Measurements from ENCODE around the gene HAPLN3. TPM values are rescaled to one million over a fixed set of nuclear protein-coding genes. Genes with fewer than 3 reads are reported as not detected.

Gene HAPLN3
- total RNA-seq, 1 donor from 2014 or later: 9.8 TPM

DNA sequence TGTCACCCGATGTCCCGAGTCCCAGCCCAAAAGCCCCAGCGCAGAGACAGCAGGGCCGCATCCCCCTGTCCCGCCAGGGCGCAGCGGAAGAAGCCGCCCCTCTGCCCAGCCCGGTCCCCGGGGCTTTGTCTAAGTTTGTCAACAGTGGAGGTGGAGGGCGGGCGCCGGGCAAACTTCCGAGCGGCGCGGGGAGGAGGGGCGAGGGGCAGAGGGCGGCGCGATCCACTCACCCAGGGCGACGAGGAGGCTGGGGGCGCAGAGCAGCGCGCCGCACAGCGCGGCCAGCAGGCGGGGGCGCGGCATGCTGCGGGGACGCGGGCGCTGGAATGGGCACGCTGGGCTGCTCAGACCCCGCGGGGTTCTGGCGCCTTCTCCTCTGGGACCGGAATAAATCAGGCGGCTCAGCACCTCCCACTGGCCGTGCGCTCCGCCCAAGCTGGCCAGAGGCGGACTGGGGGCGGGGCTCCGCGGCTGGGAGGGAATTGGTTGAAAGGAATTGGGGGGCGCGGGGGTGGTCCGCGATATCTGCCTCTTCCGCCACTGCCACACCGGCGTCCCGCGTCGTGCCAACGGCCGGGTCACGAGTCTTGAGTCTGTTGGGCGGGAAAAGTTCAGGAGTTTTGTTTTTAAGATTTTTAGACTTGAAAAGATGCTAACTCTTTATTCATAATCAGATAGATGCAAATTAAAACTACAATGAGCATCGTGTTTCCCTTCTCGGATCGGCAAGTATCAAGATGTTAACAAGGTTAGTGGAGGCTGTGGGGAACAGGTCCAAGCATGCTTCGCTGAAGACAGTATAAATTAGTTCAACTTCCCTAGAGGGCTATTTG is 17.9 kb upstream of the HAPLN3 start, which contains the start of gene MFGE8:
Gene MFGE8 (minus strand): TSS at position 363 of the 833 bp plus-strand sequence. CDS start 60 bp downstream, at position 303.
- peak; percentile 91 for DNase-seq (ENCODE audit: low spot score)
- intact Hi-C loops (cut with DNase I): loop anchor here (2.0 kb wide), 1 partner anchor 20 kb away; no protein-coding TSS in a partner anchor

DNA sequence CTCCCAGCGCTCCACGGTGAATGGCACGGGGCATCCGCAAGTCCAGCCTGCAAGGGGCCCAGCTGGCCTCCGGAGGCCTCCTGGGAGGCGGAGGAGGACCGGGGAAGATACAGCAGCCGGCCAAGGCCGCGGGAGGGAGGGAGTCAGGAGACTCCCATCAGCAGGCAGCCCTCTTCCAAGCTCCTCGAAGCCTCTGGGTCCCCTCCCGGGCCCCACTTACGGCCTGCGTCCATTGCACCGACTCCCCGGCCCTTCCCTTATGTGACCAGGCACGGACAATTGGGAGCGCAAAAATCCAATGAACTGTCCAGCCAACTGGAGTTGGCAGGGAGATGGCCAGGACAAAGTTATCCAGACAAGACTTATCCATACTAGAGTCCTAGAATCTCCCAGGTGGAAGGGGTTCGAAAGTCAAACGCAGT is 17.2 kb upstream of the HAPLN3 start:
- DNase-seq (ENCODE audit: low spot score): no peak

GRCh38 chr15:88911766-88912118 is 16.4 kb upstream of the HAPLN3 start:
- intact Hi-C loops (cut with DNase I): loop anchor here (2.0 kb wide), 1 partner anchor 21 kb away; no protein-coding TSS in a partner anchor
- DNase-seq (ENCODE audit: low spot score): no peak

More for the DNA sequence above, 17.2 kb upstream of the HAPLN3 start:
- intact Hi-C loops (cut with DNase I): loop anchor here (2.0 kb wide), 1 partner anchor 20 kb away; no protein-coding TSS in a partner anchor

DNA sequence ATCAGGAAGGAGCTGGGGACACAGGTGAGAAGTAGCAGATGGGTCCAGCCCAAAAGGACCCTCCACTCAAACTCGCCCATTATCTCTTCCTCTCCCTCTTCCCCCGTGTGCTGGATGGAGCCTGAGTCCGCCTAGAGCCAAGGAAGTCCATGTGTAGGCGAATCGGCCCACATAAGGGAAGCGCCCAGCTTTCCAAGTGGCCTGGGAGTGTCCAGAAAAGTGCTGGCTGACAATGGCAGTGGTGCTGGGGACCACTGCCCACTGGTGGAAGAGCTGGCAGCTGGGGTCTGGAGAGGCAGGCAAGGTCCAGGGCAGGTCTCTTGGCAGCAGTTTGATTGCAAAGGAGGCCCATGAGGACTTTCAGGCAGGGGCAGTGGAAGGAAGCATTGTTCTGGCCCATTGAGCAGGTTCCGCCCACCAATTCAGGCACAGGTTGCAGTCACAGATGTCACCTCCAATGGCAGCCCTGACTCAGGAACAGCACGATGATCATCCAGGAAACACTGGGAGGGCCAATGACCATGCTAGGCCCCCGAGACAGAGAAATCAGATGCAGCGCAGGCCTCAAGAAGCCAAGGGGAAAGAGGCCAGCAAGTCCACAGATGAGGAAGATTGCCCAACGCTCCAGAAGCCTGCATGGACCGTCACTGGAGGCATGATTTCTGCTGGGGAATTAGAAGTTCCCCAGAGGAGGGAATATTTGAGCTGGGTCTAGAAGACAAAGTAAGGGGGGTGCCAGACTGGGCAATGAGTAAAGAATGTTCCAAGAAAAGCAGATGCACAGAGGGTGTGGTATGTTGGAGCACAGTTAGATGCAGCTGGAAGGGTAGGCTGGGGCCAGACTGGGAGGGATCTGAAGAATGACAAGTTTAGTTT is 14.8 kb upstream of the HAPLN3 start:
- intact Hi-C loops (cut with DNase I): loop anchor here (2.0 kb wide), 1 partner anchor 95 kb away; no protein-coding TSS in a partner anchor
- no peak for DNase-seq (ENCODE audit: low spot score)

- no peak for DNase-seq (ENCODE audit: low spot score)
These were observed 13.6 kb upstream of the HAPLN3 start for GRCh38 chr15:88908697-88909621.

DNA sequence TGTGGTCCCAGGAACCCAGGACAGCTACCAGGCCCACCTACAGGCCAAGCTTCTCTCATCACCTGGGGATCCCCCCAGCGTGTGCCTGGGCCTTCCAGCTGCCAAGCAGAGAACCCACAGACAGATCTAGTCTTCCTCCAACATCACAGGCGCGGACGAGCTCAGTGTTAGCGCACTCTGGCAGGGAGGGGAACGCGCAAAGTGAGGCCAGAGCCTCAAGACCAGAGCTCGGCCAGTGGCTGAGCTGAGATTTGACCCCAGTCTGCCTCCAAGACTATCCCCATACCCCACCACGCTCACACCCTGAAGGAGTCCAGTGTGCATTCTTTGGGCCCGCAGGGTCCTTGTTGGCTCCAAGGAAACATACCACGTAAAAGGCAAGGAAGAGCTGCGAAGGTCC is 12.8 kb upstream of the HAPLN3 start:
- intact Hi-C loops (cut with DNase I): loop anchor here (2.0 kb wide), 1 partner anchor 97 kb away; no protein-coding TSS in a partner anchor
- DNase-seq (ENCODE audit: low spot score): no peak

More at GRCh38 chr15:88908697-88909621, 13.6 kb upstream of the HAPLN3 start:
- intact Hi-C loops (cut with DNase I): loop anchor here (2.0 kb wide), 1 partner anchor 96 kb away; no protein-coding TSS in a partner anchor

DNA sequence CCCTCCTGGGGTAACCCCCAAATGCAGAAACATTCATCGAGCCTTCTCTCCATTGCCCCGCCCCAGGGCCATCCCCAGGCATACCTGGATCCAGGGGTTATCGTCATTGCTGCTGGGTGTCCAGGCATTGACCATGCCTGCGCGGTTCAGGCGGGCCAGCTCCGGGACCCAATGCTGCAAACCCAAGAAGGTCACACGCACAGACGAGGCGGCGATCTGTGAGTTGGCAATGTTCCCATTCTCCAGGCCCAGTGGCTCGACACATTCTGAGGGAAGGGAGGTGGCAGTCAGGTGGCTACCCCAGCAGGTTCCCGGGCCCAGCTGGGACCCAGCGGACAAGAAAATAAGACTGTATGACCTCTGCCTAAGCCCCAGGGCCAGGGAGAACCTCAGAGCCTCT is 11.8 kb upstream of the HAPLN3 start:
- DNase-seq (ENCODE audit: low spot score): no peak
- intact Hi-C loops (cut with DNase I): no loop called here

DNA sequence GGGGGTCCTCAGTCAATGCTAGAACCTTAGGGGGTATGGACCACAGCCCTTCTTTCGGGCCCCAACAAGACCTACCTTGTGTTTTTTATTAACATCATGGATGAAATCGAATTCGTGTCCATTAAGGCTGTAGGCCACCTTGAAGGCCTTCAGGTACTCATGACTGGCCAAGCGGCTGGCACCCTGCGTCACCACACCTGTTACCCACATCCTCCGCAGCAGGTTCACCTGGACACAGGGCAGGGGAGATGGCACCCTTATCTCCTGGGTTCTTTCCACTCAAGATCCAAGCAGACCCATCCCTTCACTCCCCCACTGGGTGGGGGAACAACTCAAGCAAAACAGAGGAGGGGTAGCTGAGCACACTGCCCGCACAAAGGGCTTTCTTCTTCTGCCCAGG is 11.2 kb upstream of the HAPLN3 start:
- no peak for DNase-seq (ENCODE audit: low spot score)
- intact Hi-C loops (cut with DNase I): no loop called here

- DNase-seq (ENCODE audit: low spot score): no peak
- intact Hi-C loops (cut with DNase I): no loop called here
These were observed 10.8 kb upstream of the HAPLN3 start for GRCh38 chr15:88906130-88906529.

DNA sequence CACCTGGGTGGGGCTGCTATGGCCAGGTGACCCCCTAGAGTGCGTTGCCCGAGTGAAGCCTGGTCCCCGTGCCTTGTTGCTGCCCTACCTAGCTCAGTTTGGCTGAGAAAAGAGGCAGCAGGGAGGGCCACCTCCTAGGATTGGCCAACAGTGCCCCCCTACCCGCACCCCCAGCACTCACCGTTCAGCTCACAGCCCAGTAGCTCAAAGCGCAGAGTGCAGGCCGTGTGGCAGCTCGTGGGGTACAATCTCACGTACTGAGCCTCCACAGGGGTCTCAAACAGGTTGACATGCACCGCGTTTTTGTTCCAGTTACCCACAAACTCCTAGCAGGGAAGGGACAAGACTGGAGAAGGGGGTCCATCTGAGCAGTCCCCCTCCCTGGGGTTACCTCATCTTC is 10.2 kb upstream of the HAPLN3 start:
- DNase-seq (ENCODE audit: low spot score): no peak
- intact Hi-C loops (cut with DNase I): loop anchor here (2.0 kb wide), 1 partner anchor 111 kb away; no protein-coding TSS in a partner anchor

DNA sequence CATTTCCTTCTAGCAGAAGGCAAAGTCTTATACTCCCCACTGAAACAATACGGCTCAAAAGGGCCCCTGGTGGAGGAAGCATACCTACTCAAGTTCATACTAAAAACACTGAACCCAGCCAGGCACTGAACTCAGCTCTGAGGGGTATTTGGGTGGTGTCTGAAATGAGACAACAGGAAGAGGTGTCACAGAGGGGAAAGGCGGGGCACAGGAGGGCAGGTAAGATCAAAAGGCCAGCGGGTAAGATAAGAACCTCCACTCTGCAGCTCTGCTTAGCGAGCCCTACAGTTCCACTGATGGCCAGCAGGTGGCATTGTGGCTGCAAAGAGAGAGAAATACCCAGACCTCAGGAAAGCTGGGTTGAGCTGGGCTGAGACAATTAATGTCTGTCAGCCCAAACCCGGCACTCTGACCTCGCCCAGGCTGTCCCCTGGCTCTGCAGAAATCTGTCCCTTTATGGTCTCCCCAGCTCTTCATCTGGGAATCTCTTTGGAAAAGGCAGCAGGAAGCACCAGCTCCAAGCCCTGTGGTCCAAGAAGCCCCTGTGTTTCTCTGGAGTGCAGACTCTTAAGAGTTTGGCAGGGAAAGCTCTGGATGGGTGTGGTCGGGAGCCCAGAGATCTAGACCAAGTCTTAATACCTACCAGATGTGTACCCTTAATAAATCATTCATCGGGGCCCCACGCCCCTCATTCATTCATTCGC is 9.4 kb upstream of the HAPLN3 start:
- intact Hi-C loops (cut with DNase I): loop anchor here (2.0 kb wide), 1 partner anchor 112 kb away; no protein-coding TSS in a partner anchor
- DNase-seq (ENCODE audit: low spot score): peak; percentile 90

DNA sequence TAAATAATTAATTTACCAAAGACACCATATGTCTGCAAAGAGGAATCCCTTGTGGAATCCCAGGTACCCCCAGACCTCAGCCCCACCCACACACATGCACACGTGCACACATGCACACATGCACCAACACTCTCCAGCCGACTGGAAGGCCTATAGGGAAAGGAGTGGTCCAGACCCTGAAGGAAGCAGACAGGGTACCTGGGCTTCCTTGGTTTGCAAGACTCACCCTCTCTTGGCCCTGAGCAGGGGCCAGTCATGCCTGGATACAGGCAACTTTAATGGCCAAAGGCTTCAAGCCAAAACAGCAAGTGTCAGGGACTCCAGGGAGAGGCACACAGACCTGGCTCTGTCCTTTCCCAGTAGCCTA is 8.9 kb upstream of the HAPLN3 start:
- no peak for DNase-seq (ENCODE audit: low spot score)
- intact Hi-C loops (cut with DNase I): loop anchor here (2.0 kb wide), 1 partner anchor 113 kb away; no protein-coding TSS in a partner anchor

- intact Hi-C loops (cut with DNase I): no loop called here
- DNase-seq (ENCODE audit: low spot score): peak; percentile 54
These were observed 7.5 kb upstream of the HAPLN3 start for GRCh38 chr15:88902846-88903245.

- intact Hi-C loops (cut with DNase I): no loop called here
These were observed 7.0 kb upstream of the HAPLN3 start for GRCh38 chr15:88902221-88902835.

DNA sequence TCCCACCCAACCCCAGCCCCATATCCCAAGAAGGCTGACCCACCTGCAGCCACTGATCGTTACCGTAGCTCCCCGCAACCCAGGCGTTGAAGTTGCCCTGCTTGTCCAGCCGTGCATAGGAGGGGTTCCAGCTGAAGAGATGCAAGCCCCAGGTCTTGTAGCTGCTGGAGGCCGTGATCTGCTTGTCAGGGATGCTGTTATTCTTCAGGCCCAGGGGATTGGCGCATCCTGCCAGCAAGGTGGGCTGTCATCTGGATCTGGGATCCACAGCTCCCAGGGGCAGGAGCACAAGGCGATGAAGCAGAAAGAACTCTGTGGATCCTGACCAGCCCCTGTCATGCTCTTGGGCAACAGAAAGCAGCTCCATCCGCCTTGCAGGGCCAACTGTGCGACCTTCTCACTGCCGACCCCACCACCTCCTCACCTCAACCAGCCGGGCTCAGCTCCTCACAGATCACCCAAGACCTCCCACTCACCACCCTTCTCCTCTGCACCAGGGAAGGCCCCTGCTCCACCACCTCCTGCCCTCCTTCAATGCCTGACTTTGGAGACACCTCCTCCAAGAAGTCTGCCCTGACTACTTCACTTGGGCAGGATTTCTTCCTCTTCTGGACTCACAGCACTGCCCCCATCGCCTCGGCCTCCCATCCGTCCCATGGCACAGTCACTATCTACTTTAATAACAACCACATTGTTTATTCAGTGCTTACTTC is 6.3 kb upstream of the HAPLN3 start:
- DNase-seq (ENCODE audit: low spot score): no peak
- intact Hi-C loops (cut with DNase I): no loop called here

More at GRCh38 chr15:88902221-88902835, 7.0 kb upstream of the HAPLN3 start:
- DNase-seq (ENCODE audit: low spot score): peak; percentile 36

- no peak for DNase-seq (ENCODE audit: low spot score)
- intact Hi-C loops (cut with DNase I): no loop called here
These were observed 5.7 kb upstream of the HAPLN3 start for GRCh38 chr15:88900982-88901418.

GRCh38 chr15:88900309-88900981 is 5.1 kb upstream of the HAPLN3 start:
- intact Hi-C loops (cut with DNase I): no loop called here
- DNase-seq (ENCODE audit: low spot score): no peak
